WERI-Rb-1 (cell line): ENCODE data around the gene PTPRN.

Experiments used
- DNase-seq: peaks from one replicate; pipeline ENCODE4 v3.0.0-alpha.2; 2020
- H3K27ac ChIP-seq: fragments of 250-450 bp; sonication (Bioruptor Pico); 2 replicates; pipeline ENCODE4 v1.5.1; 2020; ENCODE audit warnings: mild to moderate bottlenecking, moderate library complexity
- H3K27me3 ChIP-seq: fragments of 250-450 bp; sonication (Bioruptor Pico); 2 replicates; pipeline ENCODE4 v1.5.1; 2021; ENCODE audit warnings: mild to moderate bottlenecking, low read depth, moderate library complexity; ENCODE audit not compliant: insufficient read depth, severe bottlenecking
- H3K36me3 ChIP-seq: fragments of 250-450 bp; sonication (Bioruptor Pico); 2 replicates; pipeline ENCODE4 v1.5.1; 2020; ENCODE audit warnings: mild to moderate bottlenecking, moderate library complexity
- H3K4me3 ChIP-seq: 2 replicates; pipeline ENCODE4 v1.5.1; 2011; ENCODE audit warnings: low read depth, mild to moderate bottlenecking, control low read depth, low read length
- H3K9me3 ChIP-seq: fragments of 250-450 bp; sonication (Bioruptor Pico); 2 replicates; pipeline ENCODE4 v1.5.1; 2021; ENCODE audit warnings: mild to moderate bottlenecking, moderate library complexity; ENCODE audit not compliant: severe bottlenecking
- TF ChIP-seq, protein P1 (sequence below): IDR thresholded peaks from 2 replicates; pipeline ENCODE4 v1.5.1; 2011; ENCODE audit warnings: low read depth, mild to moderate bottlenecking, control low read depth, inconsistent platforms, low read length

PTPRN gene

DNA sequence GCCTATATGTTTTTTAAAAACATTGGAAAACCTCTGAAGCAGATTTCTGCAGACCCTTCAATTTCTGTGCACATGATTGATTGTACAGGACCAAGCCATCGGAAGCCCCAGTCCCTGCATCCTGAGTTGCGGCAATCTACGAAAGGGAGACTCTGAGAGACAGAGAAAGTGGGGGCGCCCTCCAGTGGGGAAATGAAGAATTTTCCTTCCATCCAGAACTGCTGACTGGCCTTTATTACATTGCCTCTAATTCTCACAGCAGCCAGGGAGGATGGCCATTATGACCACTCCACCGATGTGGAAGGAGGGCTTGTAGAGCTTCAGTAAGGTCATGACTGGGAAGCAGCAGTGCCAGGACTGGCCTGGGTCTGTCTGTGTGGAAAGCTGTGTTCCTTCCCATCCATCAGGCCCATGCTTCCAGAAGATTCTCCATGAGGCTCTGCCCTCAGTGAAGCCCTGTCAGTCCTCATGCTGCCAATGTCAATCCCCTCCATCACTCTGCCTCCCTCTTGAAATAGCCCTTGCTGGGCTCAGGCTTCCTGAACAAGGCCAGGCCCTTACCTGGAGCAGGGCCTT lies 43.3 kb upstream of the PTPRN start:
- no peaks in the 10 kb centered on the region for H3K9me3 ChIP-seq
- H3K4me3 ChIP-seq, result no peak overlapping the region
- no peak overlapping the region for H3K27ac ChIP-seq
- TF ChIP-seq, protein P1, sequence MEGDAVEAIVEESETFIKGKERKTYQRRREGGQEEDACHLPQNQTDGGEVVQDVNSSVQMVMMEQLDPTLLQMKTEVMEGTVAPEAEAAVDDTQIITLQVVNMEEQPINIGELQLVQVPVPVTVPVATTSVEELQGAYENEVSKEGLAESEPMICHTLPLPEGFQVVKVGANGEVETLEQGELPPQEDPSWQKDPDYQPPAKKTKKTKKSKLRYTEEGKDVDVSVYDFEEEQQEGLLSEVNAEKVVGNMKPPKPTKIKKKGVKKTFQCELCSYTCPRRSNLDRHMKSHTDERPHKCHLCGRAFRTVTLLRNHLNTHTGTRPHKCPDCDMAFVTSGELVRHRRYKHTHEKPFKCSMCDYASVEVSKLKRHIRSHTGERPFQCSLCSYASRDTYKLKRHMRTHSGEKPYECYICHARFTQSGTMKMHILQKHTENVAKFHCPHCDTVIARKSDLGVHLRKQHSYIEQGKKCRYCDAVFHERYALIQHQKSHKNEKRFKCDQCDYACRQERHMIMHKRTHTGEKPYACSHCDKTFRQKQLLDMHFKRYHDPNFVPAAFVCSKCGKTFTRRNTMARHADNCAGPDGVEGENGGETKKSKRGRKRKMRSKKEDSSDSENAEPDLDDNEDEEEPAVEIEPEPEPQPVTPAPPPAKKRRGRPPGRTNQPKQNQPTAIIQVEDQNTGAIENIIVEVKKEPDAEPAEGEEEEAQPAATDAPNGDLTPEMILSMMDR, result peak; percentile 79
- H3K27me3 ChIP-seq, result no peaks in the 10 kb centered on the region
- peak; percentile 85 for DNase-seq
- H3K36me3 ChIP-seq, result no peaks in the 10 kb centered on the region

DNA sequence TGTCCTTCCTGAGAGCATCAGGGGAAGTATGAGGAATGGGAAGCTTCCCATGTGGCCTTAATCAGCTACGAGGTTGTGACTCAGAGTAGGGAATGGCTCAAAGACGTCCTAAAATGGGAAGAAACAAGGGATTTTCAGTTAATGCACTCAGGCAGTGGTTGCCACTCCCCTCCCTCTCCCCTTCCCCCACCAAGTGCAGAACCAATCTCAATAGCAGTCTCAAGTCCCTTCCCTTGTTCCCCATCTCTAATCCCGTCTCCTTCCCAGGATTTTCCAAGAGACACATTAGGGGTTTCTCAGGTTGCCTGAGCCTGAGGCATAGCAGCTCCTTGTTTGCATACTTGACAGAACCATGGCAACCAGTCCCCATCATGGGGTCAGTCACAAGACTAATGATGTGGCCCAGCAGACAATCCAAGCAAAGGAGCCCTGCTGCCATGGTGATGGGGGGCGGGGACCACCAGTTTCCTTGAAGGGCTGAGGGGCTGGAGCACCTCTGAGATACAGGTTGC lies 41.6 kb upstream of the PTPRN start:
- Histone ChIP-seq H3K9me3 (no peaks in the 10 kb centered on the region), H3K36me3 (no peaks in the 10 kb centered on the region), H3K4me3 (no peak overlapping the region), H3K27ac (no peak overlapping the region), H3K27me3 (no peaks in the 10 kb centered on the region)
- TF ChIP-seq, protein P1, result no peak
- no peak for DNase-seq

DNA sequence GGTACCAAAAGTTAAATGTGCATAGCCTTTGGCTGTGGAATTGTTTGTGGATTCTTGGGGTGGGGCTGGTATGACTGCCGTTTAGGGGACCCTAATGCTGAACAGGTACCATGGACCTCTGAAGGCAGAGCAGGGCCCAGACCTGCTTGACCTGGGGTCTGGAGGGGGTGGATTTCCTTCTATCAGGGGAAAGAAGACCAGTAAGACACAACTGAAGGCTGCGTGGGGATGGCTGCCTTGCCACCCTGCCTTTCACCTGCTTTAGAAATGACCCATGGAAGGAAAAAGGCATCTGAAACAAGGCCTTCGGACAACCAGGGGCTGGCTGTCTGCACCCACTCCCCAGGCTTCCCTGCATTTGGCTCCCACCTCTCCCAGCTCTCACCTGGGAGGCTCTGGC lies 41.0 kb upstream of the PTPRN start:
- TF ChIP-seq, protein P1, result no peak
- no peak overlapping the region for H3K4me3 ChIP-seq
- no peaks in the 10 kb centered on the region for H3K9me3 ChIP-seq
- no peak overlapping the region for H3K27ac ChIP-seq
- no peaks in the 10 kb centered on the region for H3K27me3 ChIP-seq
- no peak for DNase-seq
- no peaks in the 10 kb centered on the region for H3K36me3 ChIP-seq

DNA sequence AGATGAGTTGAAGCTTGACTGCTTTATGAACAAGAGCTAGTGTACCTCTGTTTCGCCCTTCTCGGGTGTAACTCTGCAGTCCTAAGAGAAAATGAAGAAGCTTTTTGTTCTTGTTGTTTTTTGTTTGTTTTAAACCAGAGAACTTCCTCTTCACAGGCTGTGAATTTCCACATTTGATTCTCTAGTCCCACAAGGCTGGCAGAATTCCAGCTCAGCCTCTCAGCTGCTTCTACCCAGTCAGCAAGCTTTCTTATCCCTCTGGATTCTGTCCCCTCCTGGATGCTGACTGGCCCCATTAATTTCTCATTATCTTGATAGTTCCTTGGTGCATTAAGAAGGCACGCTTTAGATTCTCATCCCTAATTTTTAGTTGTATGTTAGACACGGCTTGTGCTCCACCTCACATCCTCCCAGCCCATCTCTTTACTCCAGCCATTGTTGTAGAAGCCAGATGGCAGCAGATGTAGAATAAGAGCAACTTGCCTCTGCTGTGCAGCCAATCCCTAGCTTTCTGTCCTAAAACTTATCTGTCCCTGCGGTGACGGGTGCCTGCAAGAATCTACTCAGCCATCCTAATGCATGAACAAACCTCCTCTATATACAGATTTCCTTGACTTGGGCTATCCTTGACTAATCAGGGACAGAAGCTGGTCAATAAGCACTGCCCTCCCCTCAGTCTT lies 35.7 kb upstream of the PTPRN start:
- TF ChIP-seq, protein P1, result no peak
- no peak for DNase-seq
- Histone ChIP-seq H3K27me3 (no peaks in the 10 kb centered on the region), H3K27ac (peak overlapping the region; percentile 13), H3K36me3 (no peaks in the 10 kb centered on the region), H3K9me3 (no peaks in the 10 kb centered on the region), H3K4me3 (no peak overlapping the region)

DNA sequence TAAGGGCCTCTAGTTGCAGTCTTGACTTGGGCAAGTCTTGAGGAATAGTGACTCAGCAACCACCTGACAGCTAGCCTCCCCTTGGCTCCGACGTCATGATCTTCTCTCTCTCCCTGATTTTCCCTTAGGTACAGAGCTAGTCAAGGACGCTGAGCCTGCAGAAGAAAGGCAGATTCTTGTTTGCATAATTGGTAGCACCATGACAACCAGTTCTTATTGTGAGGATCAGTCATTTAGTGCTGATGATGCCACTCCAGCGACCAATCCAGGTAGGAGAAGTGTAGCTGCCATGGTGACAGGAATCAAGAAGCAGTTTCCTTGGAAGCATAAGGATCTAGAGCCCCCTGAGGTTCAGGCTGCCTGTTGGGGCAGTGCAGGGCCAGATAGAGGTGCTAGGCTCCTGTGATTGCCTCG lies 26.2 kb upstream of the PTPRN start:
- DNase-seq, result no peak
- H3K36me3 ChIP-seq, result no peaks in the 10 kb centered on the region
- TF ChIP-seq, protein P1, result no peak
- peaks cover 3% of the 10 kb centered on the region for H3K9me3 ChIP-seq
- no peaks in the 10 kb centered on the region for H3K27me3 ChIP-seq
- no peak overlapping the region for H3K4me3 ChIP-seq
- no peak overlapping the region for H3K27ac ChIP-seq
